HG03439 (cell line): ENCODE data around the gene HMBS.
"Not testable (repeated sequence)": the region's sequence is repeated elsewhere in the genome, so short reads cannot be mapped to it uniquely, and the experiment has no call there.

Experiments used
- ATAC-seq: cut with Tn5 transposase; IDR thresholded peaks from one replicate; pipeline ENCODE4 v1.9.1; 2021; ENCODE audit warnings: mild to moderate bottlenecking, moderate library complexity; ENCODE audit not compliant: unreplicated experiment

HMBS gene

DNA sequence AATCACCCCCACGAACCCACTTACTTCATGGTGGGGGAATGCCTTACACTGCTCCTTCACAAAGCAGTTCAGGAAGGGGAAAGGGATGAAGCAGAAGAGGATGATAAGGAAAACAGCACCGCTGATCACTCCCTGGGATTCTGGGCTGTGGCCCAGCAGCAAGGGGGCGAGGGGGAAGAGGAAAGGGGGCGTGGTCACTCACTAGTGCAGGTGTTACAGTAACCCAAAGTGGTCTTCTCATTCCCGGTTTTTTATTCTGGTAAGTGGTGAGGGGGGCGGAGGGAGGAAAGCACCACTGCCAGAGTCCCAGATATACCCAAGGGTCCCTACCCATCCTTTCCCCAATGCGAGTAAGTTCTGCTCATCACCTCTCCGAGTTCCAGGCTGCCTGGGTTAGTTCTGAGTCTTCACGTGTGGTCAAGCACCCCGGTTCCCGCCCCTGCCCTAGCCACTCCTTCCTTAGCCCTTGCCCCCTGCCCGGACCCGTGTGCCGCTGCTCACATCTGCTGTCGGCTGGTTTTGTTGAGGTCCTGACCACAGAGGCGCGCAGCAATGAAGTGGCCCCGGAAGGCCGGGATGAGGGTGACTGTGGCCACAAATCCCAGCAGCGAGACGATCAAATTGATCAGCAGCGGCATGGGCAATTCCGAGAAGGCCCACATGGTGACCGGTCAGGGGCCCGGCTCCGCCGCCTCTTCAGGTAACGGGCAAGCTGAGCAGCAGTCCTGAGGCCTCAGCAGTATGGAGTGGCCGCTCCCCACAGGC, 16.5 kb downstream of the HMBS start:
- ATAC-seq: peak; percentile 19

DNA sequence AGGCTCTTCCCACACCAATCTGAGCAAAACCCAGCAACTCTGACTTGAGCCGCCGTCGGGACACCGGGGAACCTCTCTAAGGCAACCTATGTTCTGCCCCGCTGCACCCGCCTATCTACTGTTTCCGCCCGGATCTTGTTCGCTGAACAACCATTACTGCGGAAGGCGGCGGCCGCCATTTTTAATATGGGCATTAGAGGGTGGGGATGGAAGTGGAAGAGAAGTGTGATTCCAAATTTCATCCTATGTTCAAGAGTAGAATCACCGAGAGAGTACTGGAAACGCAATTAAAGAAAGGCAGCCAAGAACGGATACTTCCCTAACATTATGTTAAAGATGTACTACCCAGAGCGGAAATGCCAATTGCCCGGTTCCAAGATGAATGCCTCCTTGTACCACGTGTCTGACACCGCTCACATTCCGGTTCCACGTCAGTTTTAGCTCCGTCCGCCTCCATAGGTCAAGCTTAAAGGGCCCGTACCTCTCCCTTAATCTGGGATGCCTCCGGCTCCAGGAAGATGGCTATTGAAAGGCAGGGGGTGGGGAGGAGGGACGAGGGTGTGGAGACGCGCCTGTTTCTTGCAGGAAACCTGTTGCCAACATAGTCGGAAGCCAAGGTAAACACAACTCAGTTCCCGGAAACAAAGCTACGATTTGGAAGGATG, 17.2 kb downstream of the HMBS start, which contains the start of gene DPAGT1:
TSS of gene DPAGT1 (minus strand) at position 95 of the 665 bp plus-strand sequence. CDS start 198 bp downstream, outside the sequence.
- ATAC-seq: peak; percentile 72

DNA sequence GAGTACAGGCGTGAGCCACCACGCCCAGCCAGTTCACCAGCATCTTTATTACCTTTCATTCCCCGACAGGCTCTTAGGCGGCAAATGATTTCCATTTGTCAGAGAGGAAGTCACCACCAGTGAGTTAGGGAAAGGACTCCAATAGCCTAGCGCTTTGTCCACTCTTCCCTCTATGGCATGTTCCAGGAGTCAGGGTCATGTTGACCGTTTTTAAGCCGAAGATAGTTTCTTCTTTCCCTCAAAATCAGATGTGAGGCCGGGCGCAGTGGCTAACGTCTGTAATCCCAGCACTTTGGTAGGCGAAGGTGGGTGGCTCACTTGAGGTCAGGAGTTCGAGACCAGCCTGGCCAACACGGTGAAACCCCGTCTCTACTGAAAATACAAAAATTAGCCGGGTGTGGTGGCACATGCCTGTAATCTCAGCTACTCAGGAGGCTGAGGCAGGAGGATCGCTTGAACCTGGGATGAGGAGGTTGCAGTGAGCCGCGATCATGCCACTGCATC, 18.5 kb downstream of the HMBS start:
- not testable (repeated sequence) for ATAC-seq

DNA sequence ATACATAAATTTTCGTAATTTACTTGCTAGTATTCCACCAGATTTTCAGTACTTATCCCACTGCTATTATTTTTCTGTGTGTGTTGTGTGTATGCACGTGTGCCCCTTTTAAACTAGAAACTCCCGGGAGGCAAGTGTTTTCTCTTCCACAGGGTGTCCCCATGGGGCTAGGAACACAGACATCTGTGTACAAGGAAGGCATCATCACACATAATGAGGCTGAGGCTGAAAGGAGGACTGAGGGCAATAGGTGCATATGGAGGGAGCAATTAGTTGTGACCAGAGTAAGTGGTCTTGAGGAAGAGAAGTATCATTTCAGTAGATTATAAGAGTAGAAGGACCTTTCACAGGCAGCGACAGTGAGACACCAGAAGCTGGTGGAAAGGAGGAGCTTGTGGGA, 19.1 kb downstream of the HMBS start:
- ATAC-seq: no peak

DNA sequence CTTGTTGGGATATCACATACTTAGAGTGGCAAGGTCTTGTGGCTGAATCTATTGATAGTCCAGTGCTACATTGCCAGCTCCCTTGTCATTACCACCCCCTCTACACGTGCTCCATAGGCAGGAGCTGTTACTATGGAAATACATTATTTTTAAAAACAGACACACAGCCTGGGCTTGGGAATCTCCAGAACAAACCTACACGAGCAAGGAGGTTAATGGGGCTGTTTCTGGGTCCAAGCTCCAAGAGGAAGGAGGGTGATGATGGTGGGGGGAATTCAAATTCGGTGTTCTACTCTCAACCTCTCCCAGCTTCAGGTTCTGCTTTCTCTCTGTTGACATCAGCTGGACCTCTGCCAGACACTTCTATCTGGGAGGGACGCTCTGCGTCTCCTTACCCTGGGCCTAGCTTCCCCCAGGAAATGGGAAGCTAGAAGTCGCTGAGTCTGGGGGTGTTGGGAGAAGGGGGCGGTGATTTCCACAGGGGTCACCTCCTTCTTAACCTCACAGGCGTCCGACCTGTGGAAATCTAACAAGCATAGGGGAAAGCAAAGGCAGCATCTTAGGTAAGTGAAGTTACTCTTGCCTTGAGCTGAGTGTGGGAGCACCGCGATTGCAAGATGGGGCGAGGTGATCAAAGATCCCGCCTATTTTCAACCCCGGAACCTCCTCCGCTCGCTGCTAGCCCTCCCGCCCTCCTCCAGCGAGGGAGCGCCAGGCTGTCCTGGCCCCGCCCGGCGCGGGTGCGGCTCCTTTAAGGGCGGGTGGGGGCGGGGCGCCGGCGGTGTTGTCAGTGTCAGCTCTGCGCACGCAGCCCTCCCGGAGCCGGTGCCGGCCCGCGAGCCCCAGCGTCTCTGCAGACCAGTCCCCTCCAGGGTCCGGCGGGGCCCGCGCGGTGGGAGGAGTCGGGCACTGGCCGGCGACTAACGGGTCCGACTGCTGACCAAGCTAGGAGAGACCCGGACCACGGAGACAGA, 22.2 kb downstream of the HMBS start, which contains the start of gene C2CD2L:
TSS of gene C2CD2L (plus strand) at position 781 of the 974 bp plus-strand sequence. CDS start 398 bp downstream, outside the sequence.
- peak; percentile 58 for ATAC-seq

DNA sequence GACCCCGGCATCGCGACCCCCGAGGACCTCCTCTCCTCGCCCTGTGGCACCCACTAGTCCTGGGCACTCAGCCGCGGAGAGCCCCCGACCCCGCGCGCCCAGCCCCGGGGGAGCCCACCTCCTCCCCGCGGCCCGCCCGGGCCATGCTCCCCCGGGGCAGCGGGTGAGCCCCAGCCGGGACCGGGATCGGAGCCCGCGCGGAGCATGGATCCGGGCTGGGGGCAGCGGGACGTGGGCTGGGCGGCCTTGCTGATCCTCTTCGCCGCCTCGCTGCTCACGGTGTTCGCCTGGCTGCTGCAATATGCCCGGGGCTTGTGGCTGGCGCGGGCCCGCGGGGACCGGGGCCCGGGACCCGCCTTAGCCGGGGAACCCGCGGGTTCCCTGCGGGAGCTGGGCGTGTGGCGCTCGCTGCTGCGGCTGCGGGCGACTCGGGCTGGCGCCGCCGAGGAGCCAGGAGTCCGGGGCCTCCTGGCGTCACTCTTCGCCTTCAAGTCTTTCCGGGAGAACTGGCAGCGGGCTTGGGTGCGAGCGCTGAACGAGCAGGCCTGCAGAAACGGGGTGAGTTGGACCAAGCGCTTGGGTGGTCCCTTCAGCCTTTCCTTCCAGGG, 23.0 kb downstream of the HMBS start:
- peak; percentile 19 for ATAC-seq

DNA sequence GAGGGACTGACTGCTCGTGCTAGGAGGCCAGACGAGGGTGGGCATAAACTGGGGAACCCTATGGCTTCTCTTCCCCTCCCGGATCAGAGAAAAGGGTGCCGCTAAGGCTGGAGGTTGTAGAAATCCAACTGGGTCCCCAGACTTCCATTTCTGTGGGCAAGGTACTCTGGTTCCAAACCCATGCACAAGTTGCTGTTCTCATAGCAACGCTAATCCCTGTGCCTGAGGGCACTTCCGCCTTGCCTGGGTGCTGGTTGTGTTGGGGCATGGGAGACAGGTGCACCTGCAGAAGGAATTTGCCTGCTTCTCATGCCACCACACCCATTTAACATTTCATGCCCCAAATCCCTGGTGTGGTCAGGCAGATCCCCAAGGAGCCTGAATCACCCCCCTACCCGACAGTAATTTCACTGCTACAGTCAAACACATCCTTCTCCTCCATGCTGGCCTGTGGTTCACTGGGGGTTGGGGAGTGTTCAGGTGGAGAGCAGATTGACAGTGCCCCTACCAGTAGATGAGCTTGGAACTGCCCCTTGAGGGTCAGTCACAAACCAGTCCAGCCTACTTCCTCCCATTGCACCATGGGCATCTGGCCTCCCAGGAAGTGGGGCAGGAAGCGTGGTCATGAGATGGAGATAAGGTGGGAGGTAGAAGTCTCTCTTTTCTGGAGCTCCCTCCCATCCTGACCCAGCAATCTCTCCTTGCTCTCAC, 23.6 kb downstream of the HMBS start:
- no peak for ATAC-seq

DNA sequence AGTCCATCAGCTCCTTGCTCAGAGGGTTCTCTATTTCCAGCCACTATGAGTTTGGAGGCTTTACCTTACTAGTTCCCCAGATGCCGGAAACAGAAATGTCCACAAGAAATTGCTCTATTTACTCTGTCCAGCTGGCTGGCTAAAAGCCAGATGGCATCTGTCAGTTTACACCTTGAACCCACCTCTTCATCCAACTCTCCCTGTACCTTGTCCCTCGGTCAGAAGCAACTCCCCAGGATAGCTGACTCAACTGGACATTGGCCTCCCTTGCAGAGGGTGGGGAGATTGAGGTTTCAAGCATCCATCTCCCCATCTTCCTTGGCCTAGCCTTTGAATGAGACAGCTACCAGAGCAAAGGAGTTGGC, 24.2 kb downstream of the HMBS start:
- ATAC-seq: no peak

- ATAC-seq: no peak
These were observed 25.2 kb downstream of the HMBS start for GRCh38 chr11:119109843-119110242.

- no peak for ATAC-seq
These were observed 25.8 kb downstream of the HMBS start for GRCh38 chr11:119110439-119110838.

DNA sequence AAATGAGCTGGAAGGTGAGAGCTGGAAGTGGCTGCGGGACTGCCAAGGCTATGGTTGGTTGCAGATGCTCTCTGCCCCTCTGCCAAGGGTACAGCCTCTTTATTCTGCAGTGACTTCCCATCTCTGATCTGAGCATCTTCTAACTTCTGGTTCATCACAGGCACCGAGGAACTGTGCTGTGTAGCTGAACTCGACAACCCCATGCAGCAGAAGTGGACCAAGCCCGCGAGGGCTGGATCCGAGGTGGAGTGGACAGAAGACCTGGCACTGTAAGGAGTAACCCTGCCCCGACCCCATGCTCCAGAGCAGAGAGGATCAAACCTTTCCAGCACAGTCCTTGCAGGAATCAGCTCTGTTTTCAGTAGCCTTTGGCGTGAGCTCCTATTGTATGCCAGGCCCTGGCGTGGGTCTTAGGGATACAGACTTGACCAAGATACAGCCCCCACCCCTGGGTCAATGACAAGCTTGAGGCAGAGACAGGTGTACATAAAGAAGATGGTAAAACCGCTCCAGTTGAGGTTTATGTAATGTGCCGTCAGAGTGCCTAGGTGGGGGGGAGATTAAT, 26.8 kb downstream of the HMBS start:
- ATAC-seq: no peak

GRCh38 chr11:119112314-119113020, 27.8 kb downstream of the HMBS start:
- no peak for ATAC-seq

DNA sequence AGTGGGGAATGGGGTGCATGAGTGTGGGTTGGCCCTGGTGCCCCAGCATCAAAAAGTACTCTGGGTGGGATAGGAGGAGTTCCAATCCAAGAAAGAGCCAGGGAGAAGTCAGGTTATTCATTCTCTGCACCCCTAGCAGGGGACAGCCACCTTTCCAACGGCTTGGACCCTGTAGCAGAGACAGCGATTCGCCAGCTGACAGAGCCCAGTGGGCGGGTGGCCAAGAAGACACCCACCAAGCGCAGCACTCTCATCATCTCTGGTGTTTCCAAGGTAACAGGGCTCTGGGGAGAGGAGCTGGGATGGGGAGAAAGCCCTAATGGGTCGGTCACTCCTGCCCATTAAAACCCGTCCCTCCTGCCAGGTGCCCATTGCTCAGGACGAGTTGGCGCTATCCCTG, 29.0 kb downstream of the HMBS start:
- ATAC-seq: no peak

DNA sequence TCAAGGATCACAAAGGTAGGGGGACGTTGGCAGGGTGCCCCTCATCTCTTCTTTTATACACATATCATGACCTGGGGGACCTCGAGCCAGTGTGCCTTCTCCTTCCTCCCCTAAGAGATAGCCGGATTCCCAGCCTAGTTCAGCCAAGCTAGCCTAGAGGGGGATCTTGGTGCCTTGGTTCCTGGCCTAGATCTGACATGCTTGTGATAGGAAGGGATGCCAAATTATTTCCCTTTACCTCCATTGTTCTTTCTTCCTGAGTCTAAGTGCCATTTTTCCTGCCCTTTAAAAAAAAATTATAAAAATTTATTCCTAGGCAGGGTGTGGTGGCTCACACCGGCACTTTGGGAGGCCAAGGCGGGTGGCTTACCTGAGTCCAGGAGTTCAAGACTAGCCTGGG, 29.7 kb downstream of the HMBS start:
- ATAC-seq: no peak

DNA sequence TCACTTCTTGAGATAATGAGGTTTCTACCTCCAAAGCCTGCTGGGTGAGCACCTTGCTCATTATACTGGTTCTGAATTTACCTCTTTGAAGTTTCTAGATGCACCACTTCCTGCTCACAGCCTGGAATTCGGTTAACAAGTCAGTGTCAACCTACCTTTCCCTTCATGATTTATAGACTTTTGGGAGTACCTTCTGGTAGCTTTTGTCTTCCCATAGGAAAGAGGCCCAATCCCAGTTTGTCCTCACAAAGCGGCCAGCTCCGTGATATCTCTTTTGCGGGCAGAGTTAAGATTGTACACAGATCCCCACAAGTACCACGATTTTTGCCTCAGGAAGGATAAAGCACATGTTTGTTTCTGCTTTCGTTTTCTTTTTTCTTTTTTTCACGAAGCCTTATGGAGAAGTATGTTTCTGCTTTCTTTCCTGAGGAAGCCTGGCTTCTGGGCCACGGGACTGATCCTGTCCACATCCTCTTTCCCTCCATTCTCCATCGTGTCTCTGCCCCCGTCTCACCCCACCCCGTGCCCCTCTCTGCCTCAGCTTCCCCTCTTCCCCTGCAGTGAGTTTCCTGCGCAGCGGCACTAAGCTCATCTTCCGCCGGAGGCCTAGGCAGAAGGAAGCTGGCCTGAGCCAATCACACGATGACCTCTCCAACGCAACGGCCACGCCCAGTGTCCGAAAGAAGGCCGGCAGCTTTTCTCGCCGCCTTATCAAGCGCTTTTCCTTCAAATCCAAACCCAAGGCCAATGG, 31.0 kb downstream of the HMBS start:
- no peak for ATAC-seq

DNA sequence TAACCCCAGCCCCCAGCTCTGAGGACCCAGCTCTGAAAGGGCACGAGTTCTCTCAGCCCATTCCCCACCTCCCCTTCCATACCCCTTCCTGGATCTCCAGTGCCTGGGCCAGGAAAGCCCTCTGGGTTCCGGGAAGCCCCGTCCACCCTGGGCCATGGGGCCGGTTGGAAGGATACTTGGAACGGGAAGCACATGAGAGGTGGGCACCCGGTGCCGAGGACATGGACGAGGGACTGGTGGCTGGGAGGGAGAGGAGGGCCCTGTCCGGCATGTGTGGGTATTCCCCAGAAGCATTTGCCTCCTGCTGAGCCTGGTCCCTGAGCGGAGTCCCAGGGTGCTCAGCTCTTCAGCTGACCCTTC, 31.5 kb downstream of the HMBS start:
- ATAC-seq: no peak

DNA sequence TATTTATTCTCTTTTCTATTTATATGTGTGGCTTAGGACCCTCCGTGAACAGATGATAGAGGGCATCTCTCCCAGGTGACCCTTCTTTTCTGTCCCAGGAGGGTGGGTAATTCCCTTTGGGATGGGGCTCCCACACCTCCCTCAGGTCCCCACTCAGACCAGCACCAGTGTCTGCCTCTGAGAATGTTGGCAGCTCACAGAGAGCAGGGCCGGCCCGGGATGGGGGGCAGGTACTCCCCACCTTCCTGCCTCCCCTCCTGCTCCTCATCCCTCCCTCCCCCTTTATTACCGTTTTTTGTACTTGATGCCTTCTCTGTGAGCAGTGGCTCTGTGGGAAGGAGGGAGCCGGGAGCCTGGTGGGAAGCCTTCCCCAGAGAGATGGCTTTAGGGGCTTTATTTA, 31.9 kb downstream of the HMBS start:
- no peak for ATAC-seq

DNA sequence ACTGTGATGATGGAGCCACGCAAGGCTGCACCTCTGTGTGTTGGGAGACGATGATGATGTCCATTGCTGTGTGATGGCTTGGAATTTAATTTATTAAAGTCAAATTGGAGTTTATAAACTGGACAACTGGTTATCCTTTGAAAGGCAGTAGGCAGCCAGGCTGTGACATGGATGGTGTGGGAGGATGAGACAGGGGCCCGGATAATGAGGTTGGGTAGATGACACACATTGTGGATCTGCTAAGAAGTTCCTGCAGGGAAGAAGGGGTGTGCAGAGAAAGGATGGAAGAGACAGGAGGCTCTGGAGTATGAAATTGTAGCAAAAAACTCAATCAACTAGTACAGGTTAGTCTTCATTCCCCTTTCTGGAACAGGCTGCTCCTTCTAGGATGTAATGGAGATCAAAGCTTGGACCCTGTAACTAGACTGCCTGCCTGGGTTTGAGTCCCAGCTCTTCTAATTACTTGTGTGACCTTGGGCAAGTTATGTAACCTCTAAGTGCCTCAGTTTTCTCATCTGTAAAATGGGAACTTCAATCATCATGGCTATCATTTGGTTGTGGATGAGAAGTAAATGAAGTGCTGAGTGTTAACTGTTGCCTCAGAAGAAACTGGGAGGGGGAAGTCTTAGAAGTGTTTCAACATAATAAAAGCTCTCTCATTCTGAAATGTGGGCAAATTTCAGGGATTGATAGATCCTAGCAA, 32.5 kb downstream of the HMBS start:
- ATAC-seq: no peak
